ENCODE results near the gene KDM6B.
"Not testable (repeated sequence)": the region's sequence is repeated elsewhere in the genome, so short reads cannot be mapped to it uniquely, and the experiment has no call there.

Gene KDM6B

GRCh38 chr17:7853691-7854038 lies 19.6 kb downstream of the KDM6B start:
- DNase-seq: no peak

GRCh38 chr17:7854078-7854777 lies 20.2 kb downstream of the KDM6B start:
- DNase-seq: no peak

- no peak for DNase-seq
These were observed 21.0 kb downstream of the KDM6B start, which contains the start of gene TMEM88 for GRCh38 chr17:7854851-7855659. TMEM88 (plus strand) TSS chr17:7855066; CDS start chr17:7855075, 9 bp downstream.

- DNase-seq: no peak
These were observed 21.6 kb downstream of the KDM6B start for GRCh38 chr17:7855660-7856010.

- DNase-seq: no peak
These were observed 22.2 kb downstream of the KDM6B start for GRCh38 chr17:7856011-7856810.

GRCh38 chr17:7856811-7857712 lies 23.0 kb downstream of the KDM6B start, which contains the start of gene NAA38:
NAA38 (minus strand) TSS chr17:7857559; CDS start chr17:7857463, 96 bp downstream.
- DNase-seq: peak; percentile 75

- no peak for DNase-seq
These were observed 23.9 kb downstream of the KDM6B start, which contains the start of gene CYB5D1 for GRCh38 chr17:7857713-7858521. CYB5D1 (plus strand) TSS chr17:7858003; CDS start chr17:7858135, 132 bp downstream.

- DNase-seq: no peak
These were observed 24.4 kb downstream of the KDM6B start for GRCh38 chr17:7858522-7858810.

GRCh38 chr17:7859028-7859427 lies 25.0 kb downstream of the KDM6B start:
- no peak for DNase-seq

- DNase-seq: no peak
These were observed 28.8 kb downstream of the KDM6B start for GRCh38 chr17:7862692-7863437.

GRCh38 chr17:7864384-7864783 lies 30.4 kb downstream of the KDM6B start:
- not testable (repeated sequence) for DNase-seq

- no peak for DNase-seq
These were observed 31.1 kb downstream of the KDM6B start for GRCh38 chr17:7864995-7865650.

GRCh38 chr17:7867881-7868329 lies 33.9 kb downstream of the KDM6B start:
- no peak for DNase-seq

- no peak for DNase-seq
These were observed 39.0 kb downstream of the KDM6B start for GRCh38 chr17:7873051-7873450.

- no peak for DNase-seq
These were observed 41.9 kb downstream of the KDM6B start for GRCh38 chr17:7875804-7876370.

- no peak for DNase-seq
These were observed 44.2 kb downstream of the KDM6B start for GRCh38 chr17:7878234-7878633.

- DNase-seq: no peak
These were observed 46.3 kb downstream of the KDM6B start for GRCh38 chr17:7880076-7880868.

- DNase-seq: no peak
These were observed 47.4 kb downstream of the KDM6B start for GRCh38 chr17:7881276-7882054.

Measured in 8988T (cell line).